Right lobe of liver (tissue), 6 donors: Measurements from ENCODE around the gene FREM1. TPM values are rescaled to one million over a fixed set of nuclear protein-coding genes. Genes with fewer than 3 reads are reported as not detected.
A peak's percentile ranks its signal among the peaks of the same experiment; 100 is the strongest.

Source experiments
- ATAC-seq, 4 donors: fragments of 200-7000 bp; cut with Tn5 transposase; one replicate each; pipeline ENCODE4 v1.9.1; 2020; ENCODE audit warnings: mild to moderate bottlenecking in 4 of 4, moderate library complexity in 4 of 4
- DNase-seq, 3 donors: peaks; one replicate each; pipeline ENCODE4 v3.0.0-alpha.2; 2020
- H3K27ac ChIP-seq, 3 donors: fragments of 200-600 bp; one replicate each; pipeline ENCODE4 v1.8.0; 2022
- H3K27me3 ChIP-seq, 2 donors: fragments of 200-600 bp; one replicate each; pipeline ENCODE4 v1.8.0; 2022
- H3K36me3 ChIP-seq, 4 donors: fragments of 200-600 bp; sonication (generic) in 1 of 4; one replicate each; pipeline versions ENCODE4 v1.5.1 to v1.8.0; 2017 to 2022; ENCODE audit warnings: control low read depth in 1 of 4
- H3K4me1 ChIP-seq, 4 donors: fragments of 200-600 bp; sonication (generic) in 1 of 4; one replicate each; pipeline versions ENCODE4 v1.5.1 to v1.8.0; 2017 to 2022; ENCODE audit warnings: control low read depth in 1 of 4
- H3K4me3 ChIP-seq, 3 donors: fragments of 200-600 bp; one replicate each; pipeline ENCODE4 v1.8.0; 2022
- H3K9me3 ChIP-seq, 4 donors: fragments of 200-600 bp; sonication (generic) in 1 of 4; one replicate each; pipeline versions ENCODE4 v1.5.1 to v1.8.0; 2017 to 2022; ENCODE audit warnings: control low read depth in 1 of 4
- CTCF ChIP-seq, 4 donors: fragments of 200-600 bp in 3 of 4; fragments of 450-650 bp in 1 of 4; IDR thresholded peaks; one replicate each; pipeline versions ENCODE4 v1.5.1 to v1.8.0; 2016 to 2022; ENCODE audit warnings: antibody characterized with exemption in 4 of 4, mild to moderate bottlenecking in 2 of 4
- POLR2A ChIP-seq: fragments of 450-650 bp; IDR thresholded peaks from one replicate; pipeline ENCODE4 v1.6.1; 2017; ENCODE audit warnings: antibody characterized with exemption, mild to moderate bottlenecking
- WGBS: methylation state at CpG from one replicate; pipeline ENCODE4 v1.1.6; 2018; ENCODE audit warnings: low coverage, low lambda C conversion rate; ENCODE audit not compliant: insufficient coverage; ENCODE audit errors: missing lambda C conversion rate; 5-methylcytosine and 5-hydroxymethylcytosine counted together
- intact Hi-C, 2 donors: fragments of 100-400 bp; cut with DNase I; formaldehyde crosslinking; loops; one replicate each; pipeline versions ENCODE4 v1.11.2 to v1.14.1; 2022
- total RNA-seq, 6 experiments: library from RNA; depleted of rRNA in 2 of 6; stranded (reverse); fragments of >200 nt in 2 of 6; fragmentation: NEBNext Ultra II Directional in 3 of 6; extraction: Animal tissue kit (Norgen Biotek cat#: 25700) in 3 of 6; gene quantifications; one replicate each; pipeline versions ENCODE4 v1.1.0 to v1.2.4, GENCODE V29; 2016 to 2023
- donor health status: DM: no; HTN: yes; CAD: no.
- donor health status: DM: no; HTN: no; CAD: no.
- donor health status: DM: no; HTN: no; CAD: no.
- donor health status: DM: no; HTN: yes; CAD: no.
- donor health status: DM: no; HTN: yes; CAD: no.

FREM1 gene
- total RNA-seq, 6 experiments from 2014 or later, result 0.12 to 2.6 (median 1.1) TPM

GRCh38 chr9:14752271-14752670 lies 158.0 kb downstream of the FREM1 start:
- H3K4me3 ChIP-seq, result no peak overlapping the region
- H3K36me3 ChIP-seq, result no peaks in the 10 kb centered on the region
- 30% methylated on average over 1 of the region's 1 CpG for whole genome bisulfite sequencing
- H3K27ac ChIP-seq, result no peak overlapping the region
- H3K9me3 ChIP-seq, result no peaks in the 10 kb centered on the region
- no peak for TF ChIP-seq CTCF (IDR thresholded peaks at IDR 0.05)
- TF ChIP-seq POLR2A, result no peak
- intact Hi-C loops, result no loop called here
- DNase-seq, result peak in 1 of 3 donors; percentile 39
- no peaks in the 10 kb centered on the region for H3K4me1 ChIP-seq
- ATAC-seq, result peak; percentile 32 to 85 (median 68)
- H3K27me3 ChIP-seq, result no peaks in the 10 kb centered on the region

- H3K27me3 ChIP-seq, result no peaks in the 10 kb centered on the region
- no peaks in the 10 kb centered on the region for H3K4me1 ChIP-seq
- H3K9me3 ChIP-seq, result no peaks in the 10 kb centered on the region
- no peaks in the 10 kb centered on the region for H3K36me3 ChIP-seq
- no peak for DNase-seq
- no peak overlapping the region for H3K27ac ChIP-seq
- no peak for ATAC-seq
- intact Hi-C loops, result no loop called here
- no peak for TF ChIP-seq POLR2A
- no peak for TF ChIP-seq CTCF (IDR thresholded peaks at IDR 0.05)
- no peak overlapping the region for H3K4me3 ChIP-seq
Measured at GRCh38 chr9:14750821-14751220, 159.4 kb downstream of the FREM1 start.

GRCh38 chr9:14749741-14750211 lies 160.5 kb downstream of the FREM1 start:
- H3K4me3 ChIP-seq, result no peak overlapping the region
- no peak for TF ChIP-seq POLR2A
- no peak for TF ChIP-seq CTCF (IDR thresholded peaks at IDR 0.05)
- intact Hi-C loops, result no loop called here
- H3K27me3 ChIP-seq, result no peaks in the 10 kb centered on the region
- H3K9me3 ChIP-seq, result no peaks in the 10 kb centered on the region
- DNase-seq (no peak), ATAC-seq (no peak)
- no peak overlapping the region for H3K27ac ChIP-seq
- 51% methylated on average over 9 of the region's 9 CpGs for WGBS
- no peaks in the 10 kb centered on the region for H3K36me3 ChIP-seq
- H3K4me1 ChIP-seq, result no peaks in the 10 kb centered on the region

- DNase-seq (no peak), ATAC-seq (no peak)
- intact Hi-C loops, result no loop called here
- Histone ChIP-seq H3K27ac (no peak overlapping the region), H3K4me1 (no peaks in the 10 kb centered on the region), H3K9me3 (no peaks in the 10 kb centered on the region), H3K27me3 (no peaks in the 10 kb centered on the region), H3K36me3 (no peaks in the 10 kb centered on the region), H3K4me3 (no peak overlapping the region)
- 75% methylated on average over 3 of the region's 3 CpGs for WGBS
- TF ChIP-seq CTCF (IDR thresholded peaks at IDR 0.05) (no peak), POLR2A (no peak)
Measured at GRCh38 chr9:14748373-14748772, 161.9 kb downstream of the FREM1 start.

- Histone ChIP-seq H3K27me3 (no peaks in the 10 kb centered on the region), H3K9me3 (no peaks in the 10 kb centered on the region), H3K27ac (no peak overlapping the region), H3K4me1 (no peaks in the 10 kb centered on the region), H3K4me3 (no peak overlapping the region), H3K36me3 (no peaks in the 10 kb centered on the region)
- no peak for ATAC-seq
- no peak for TF ChIP-seq CTCF (IDR thresholded peaks at IDR 0.05)
- TF ChIP-seq POLR2A, result no peak
- no peak for DNase-seq
- intact Hi-C loops, result no loop called here
Measured at GRCh38 chr9:14747111-14747510, 163.1 kb downstream of the FREM1 start.
